ENCODE results near the gene SP9. TPM values are rescaled to one million over a fixed set of nuclear protein-coding genes. Genes with fewer than 3 reads are reported as not detected.

The SP9 gene
- total RNA-seq, 4 donors from 2014 or later, result not detected

- Histone ChIP-seq H3K27me3 (no peaks in the 10 kb centered on the region), H3K9me3 (no peaks in the 10 kb centered on the region), H3K4me1 (no peaks in the 10 kb centered on the region), H3K27ac (no peak overlapping the region), H3K4me3 (no peak overlapping the region), H3K36me3 (peaks cover 3 to 84% (median 19%) of the 10 kb centered on the region in 3 donors)
- 76 to 82% methylated on average over 1 of the region's 1 CpG for WGBS, 2 donors
- no peak for DNase-seq
- intact Hi-C loops (cut with DNase I), result no loop called here
- TF ChIP-seq POLR2A (IDR thresholded peaks at IDR 0.05) (no peak), CTCF (IDR thresholded peaks at IDR 0.05) (no peak)
Measured at GRCh38 chr2:174383796-174384195, 49.0 kb downstream of the SP9 start.

- Histone ChIP-seq H3K36me3 (peaks cover 3 to 79% (median 19%) of the 10 kb centered on the region in 3 donors), H3K27ac (no peak overlapping the region), H3K4me3 (no peak overlapping the region), H3K4me1 (no peaks in the 10 kb centered on the region), H3K27me3 (no peaks in the 10 kb centered on the region), H3K9me3 (no peaks in the 10 kb centered on the region)
- intact Hi-C loops (cut with DNase I), result no loop called here
- WGBS, 2 donors, result 82 to 85% methylated on average over 3 of the region's 3 CpGs
- DNase-seq, result no peak
- TF ChIP-seq CTCF (IDR thresholded peaks at IDR 0.05), result no peak
- no peak for TF ChIP-seq POLR2A (IDR thresholded peaks at IDR 0.05)
Measured at GRCh38 chr2:174385201-174385600, 50.4 kb downstream of the SP9 start.

Other genes starting within 250 kb of the SP9 start
- gene OLA1, start 86.4 kb upstream of the SP9 start, total RNA-seq, result 10 to 100 TPM; 72.7 to 85.1 (median 78.3) TPM
- 10 to 100 TPM; 15.1 to 23.1 (median 18.7) TPM for gene SCRN3, start 60.8 kb downstream of the SP9 start, total RNA-seq
- 1 to 10 TPM; 2.1 to 9.9 (median 3.6) TPM for gene GPR155, start 152.1 kb downstream of the SP9 start, total RNA-seq

Data from esophagus squamous epithelium (tissue), 5 donors.